SK-N-SH (cell line): ENCODE results near the gene USO1. TPM values are rescaled to one million over a fixed set of nuclear protein-coding genes. Genes with fewer than 3 reads are reported as not detected.

Experiments
- CTCF ChIA-PET: fragments of 300-600, 350-600 bp; formaldehyde crosslinking; extraction: SDS; loops from one replicate; lab custom pipeline; 2021; lab: Yijun Ruan, JAX
- POLR2A ChIA-PET: fragments of 350-600 bp; sonication (Branson Sonifier 250); formaldehyde crosslinking; extraction: SDS; loops from one replicate; lab custom pipeline; 2020; ENCODE audit warnings: antibody characterized with exemption, inconsistent platforms; lab: Yijun Ruan, JAX
- DNase-seq: peaks from one replicate; pipeline ENCODE4 v3.0.0; 2012
- H2AFZ ChIP-seq: fragments of 200-600 bp; sonication (generic); 2 replicates; pipeline ENCODE4 v1.8.1; 2016; ENCODE audit warnings: antibody characterized with exemption, mild to moderate bottlenecking, low read depth
- H3F3A ChIP-seq: fragments of 200-600 bp; sonication (generic); replicated peaks from 2 replicates; pipeline ENCODE3; 2016; ENCODE audit warnings: antibody characterized with exemption, mild to moderate bottlenecking; ENCODE audit not compliant: insufficient read depth
- H3K27ac ChIP-seq, 2 experiments: fragments of 200-500 bp in 1 of 2; fragments of 200-600 bp in 1 of 2; sonication (Bioruptor generic) in 1 of 2; sonication (generic), shearing (Covaris generic) in 1 of 2; 2 replicates each; pipeline versions ENCODE4 v1.5.1 to v1.6.1; 2014 to 2016; ENCODE audit warnings: low read depth in 2 of 2, inconsistent platforms in 1 of 2, low read length in 1 of 2, mild to moderate bottlenecking in 1 of 2, mixed read lengths in 1 of 2
- H3K27me3 ChIP-seq: fragments of 200-600 bp; sonication (generic), shearing (Covaris generic); 2 replicates; pipeline ENCODE4 v1.6.1; 2016; ENCODE audit warnings: mixed run types; ENCODE audit not compliant: insufficient read depth
- H3K36me3 ChIP-seq, 2 experiments: fragments of 200-500 bp in 1 of 2; fragments of 200-600 bp in 1 of 2; sonication (Bioruptor generic) in 1 of 2; sonication (generic) in 1 of 2; replicated peaks in 1 of 2; 2 replicates each; pipeline versions ENCODE3 to v1.5.1; 2014 to 2016; ENCODE audit warnings: low read length in 1 of 2, mild to moderate bottlenecking in 1 of 2; ENCODE audit not compliant: insufficient read depth in 2 of 2, control insufficient read depth in 1 of 2
- H3K4me1 ChIP-seq, 2 experiments: fragments of 200-500 bp in 1 of 2; fragments of 200-600 bp in 1 of 2; sonication (Bioruptor generic) in 1 of 2; sonication (generic), shearing (Covaris generic) in 1 of 2; 2 replicates each; pipeline versions ENCODE4 v1.5.1 to v1.6.1; 2014 to 2016; ENCODE audit warnings: low read depth in 1 of 2, low read length in 1 of 2, mixed run types in 1 of 2; ENCODE audit not compliant: insufficient read depth in 2 of 2, control insufficient read depth in 1 of 2
- H3K4me2 ChIP-seq: fragments of 200-600 bp; sonication (generic), shearing (Covaris generic); 2 replicates; pipeline ENCODE4 v1.6.1; 2017; ENCODE audit warnings: mixed run types
- H3K4me3 ChIP-seq, 2 experiments: fragments of 200-500 bp in 1 of 2; fragments of 200-600 bp in 1 of 2; sonication (Bioruptor generic) in 1 of 2; sonication (generic), shearing (Covaris generic) in 1 of 2; 2 replicates each; pipeline versions ENCODE4 v1.5.1 to v1.8.1; 2014 to 2016; ENCODE audit warnings: low read depth in 2 of 2, inconsistent platforms in 1 of 2, low read length in 1 of 2, mild to moderate bottlenecking in 1 of 2, mixed read lengths in 1 of 2, moderate library complexity in 1 of 2
- H3K79me2 ChIP-seq: fragments of 200-600 bp; sonication (generic); 2 replicates; pipeline ENCODE4 v1.8.1; 2017; ENCODE audit warnings: mild to moderate bottlenecking; ENCODE audit not compliant: insufficient read depth
- H3K9ac ChIP-seq: fragments of 200-600 bp; sonication (generic); 2 replicates; pipeline ENCODE4 v1.6.1; 2017; ENCODE audit warnings: mixed run types
- H3K9me2 ChIP-seq: fragments of 200-600 bp; sonication (generic); 2 replicates; pipeline ENCODE4 v1.6.1; 2017; ENCODE audit warnings: mixed run types
- H3K9me3 ChIP-seq: fragments of 200-600 bp; sonication (generic); 2 replicates; pipeline ENCODE4 v1.6.1; 2017; ENCODE audit warnings: mixed run types, mild to moderate bottlenecking, moderate library complexity
- H4K20me1 ChIP-seq: fragments of 200-600 bp; sonication (generic); 2 replicates; pipeline ENCODE4 v1.6.1; 2017; ENCODE audit warnings: mild to moderate bottlenecking, mixed run types; ENCODE audit not compliant: insufficient read depth
- CHD2 ChIP-seq: fragments of 150-350 bp; IDR thresholded peaks from 2 replicates; pipeline ENCODE4 v1.6.1; 2018; ENCODE audit warnings: low read length; ENCODE audit not compliant: partially characterized antibody
- ELF1 ChIP-seq: IDR thresholded peaks from 2 replicates; pipeline ENCODE4 v1.4.0; 2012
- FOXJ3 ChIP-seq: sonication (generic); formaldehyde crosslinking; IDR thresholded peaks from 2 replicates; pipeline ENCODE4 v1.5.1; 2020; ENCODE audit warnings: mild to moderate bottlenecking, missing genetic modification reagents
- MEF2A ChIP-seq: IDR thresholded peaks from 2 replicates; pipeline ENCODE4 v1.4.0; 2012; ENCODE audit warnings: low read depth, borderline replicate concordance
- MXI1 ChIP-seq: IDR thresholded peaks from 2 replicates; pipeline ENCODE4 v1.6.1; 2012; ENCODE audit warnings: mild to moderate bottlenecking, low read depth, low read length, improper control_type of control experiment
- PBX3 ChIP-seq: IDR thresholded peaks from 2 replicates; pipeline ENCODE4; 2012
- RFX5 ChIP-seq: IDR thresholded peaks from 2 replicates; pipeline ENCODE4 v1.6.1; 2012; ENCODE audit warnings: mild to moderate bottlenecking, improper control_type of control experiment, low read length
- TAF1 ChIP-seq: IDR thresholded peaks from 2 replicates; pipeline ENCODE4 v1.6.1; 2012; ENCODE audit warnings: low read depth, mild to moderate bottlenecking, low read length, moderate library complexity, borderline replicate concordance
- TCF12 ChIP-seq: IDR thresholded peaks from 2 replicates; pipeline ENCODE4 v1.4.0; 2012
- WGBS: methylation state at CpG from one replicate; pipeline ENCODE4 v1.1.6; 2017; ENCODE audit warnings: low lambda C conversion rate; 5-methylcytosine and 5-hydroxymethylcytosine counted together
- polyA plus RNA-seq, 3 experiments: library from polyadenylated mRNA; depleted of rRNA; stranded (reverse); fragments of >200 nt; gene quantifications; 2 replicates each; pipeline ENCODE4 v1.2.3, GENCODE V29; 2012
- TF ChIP-seq, protein P1 (sequence below): IDR thresholded peaks from 2 replicates; pipeline ENCODE4 v1.6.1; 2012; ENCODE audit warnings: mild to moderate bottlenecking, low read depth, low read length, moderate library complexity
- TF ChIP-seq, protein P2 (sequence below): IDR thresholded peaks from 2 replicates; pipeline ENCODE4 v1.4.0; 2012; ENCODE audit warnings: low read depth

USO1 gene
- polyA plus RNA-seq, 1 of the 3 experiments (the other 2 are of a cell fraction), result 25.6 TPM

- Histone ChIP-seq H3K36me3 (peaks cover 0 to 7% of the 10 kb centered on the region in 2 experiments), H3K4me1 (no peaks in the 10 kb centered on the region), H3K4me2 (no peak overlapping the region), H3K27ac (no peak overlapping the region), H3K4me3 (no peak overlapping the region), H3K9me3 (no peaks in the 10 kb centered on the region), H3K9me2 (no peaks in the 10 kb centered on the region), H3K27me3 (no peaks in the 10 kb centered on the region), H3K79me2 (no peaks in the 10 kb centered on the region), H3K9ac (no peak overlapping the region), H4K20me1 (no peaks in the 10 kb centered on the region), H3F3A (peaks cover 11% of the 10 kb centered on the region), H2AFZ (no peak overlapping the region)
- DNase-seq, result no peak
- TF ChIP-seq PBX3 (no peak), ELF1 (no peak), FOXJ3 (CRISPR knock-in tag) (no peak), TCF12 (no peak), MEF2A (no peak)
- TF ChIP-seq, protein P1, sequence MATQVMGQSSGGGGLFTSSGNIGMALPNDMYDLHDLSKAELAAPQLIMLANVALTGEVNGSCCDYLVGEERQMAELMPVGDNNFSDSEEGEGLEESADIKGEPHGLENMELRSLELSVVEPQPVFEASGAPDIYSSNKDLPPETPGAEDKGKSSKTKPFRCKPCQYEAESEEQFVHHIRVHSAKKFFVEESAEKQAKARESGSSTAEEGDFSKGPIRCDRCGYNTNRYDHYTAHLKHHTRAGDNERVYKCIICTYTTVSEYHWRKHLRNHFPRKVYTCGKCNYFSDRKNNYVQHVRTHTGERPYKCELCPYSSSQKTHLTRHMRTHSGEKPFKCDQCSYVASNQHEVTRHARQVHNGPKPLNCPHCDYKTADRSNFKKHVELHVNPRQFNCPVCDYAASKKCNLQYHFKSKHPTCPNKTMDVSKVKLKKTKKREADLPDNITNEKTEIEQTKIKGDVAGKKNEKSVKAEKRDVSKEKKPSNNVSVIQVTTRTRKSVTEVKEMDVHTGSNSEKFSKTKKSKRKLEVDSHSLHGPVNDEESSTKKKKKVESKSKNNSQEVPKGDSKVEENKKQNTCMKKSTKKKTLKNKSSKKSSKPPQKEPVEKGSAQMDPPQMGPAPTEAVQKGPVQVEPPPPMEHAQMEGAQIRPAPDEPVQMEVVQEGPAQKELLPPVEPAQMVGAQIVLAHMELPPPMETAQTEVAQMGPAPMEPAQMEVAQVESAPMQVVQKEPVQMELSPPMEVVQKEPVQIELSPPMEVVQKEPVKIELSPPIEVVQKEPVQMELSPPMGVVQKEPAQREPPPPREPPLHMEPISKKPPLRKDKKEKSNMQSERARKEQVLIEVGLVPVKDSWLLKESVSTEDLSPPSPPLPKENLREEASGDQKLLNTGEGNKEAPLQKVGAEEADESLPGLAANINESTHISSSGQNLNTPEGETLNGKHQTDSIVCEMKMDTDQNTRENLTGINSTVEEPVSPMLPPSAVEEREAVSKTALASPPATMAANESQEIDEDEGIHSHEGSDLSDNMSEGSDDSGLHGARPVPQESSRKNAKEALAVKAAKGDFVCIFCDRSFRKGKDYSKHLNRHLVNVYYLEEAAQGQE, result no peak
- TF ChIP-seq, protein P2, sequence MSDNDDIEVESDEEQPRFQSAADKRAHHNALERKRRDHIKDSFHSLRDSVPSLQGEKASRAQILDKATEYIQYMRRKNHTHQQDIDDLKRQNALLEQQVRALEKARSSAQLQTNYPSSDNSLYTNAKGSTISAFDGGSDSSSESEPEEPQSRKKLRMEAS, result no peak
- CTCF ChIA-PET, result interaction anchor here (1.5 kb wide), 1 partner anchor 21 kb away, joined by 3 read pairs; no protein-coding TSS in a partner anchor
- WGBS, result 92% methylated on average over 3 of the region's 3 CpGs
- POLR2A ChIA-PET, result no interaction called here
These were observed 96.8 kb downstream of the USO1 start for GRCh38 chr4:75821216-75821615.

- Histone ChIP-seq H2AFZ (no peak overlapping the region), H3K9me2 (no peaks in the 10 kb centered on the region), H3K9me3 (no peaks in the 10 kb centered on the region), H3K36me3 (no peaks in the 10 kb centered on the region), H4K20me1 (no peaks in the 10 kb centered on the region), H3F3A (peaks cover 11% of the 10 kb centered on the region), H3K4me3 (no peak overlapping the region), H3K27ac (no peak overlapping the region), H3K79me2 (no peaks in the 10 kb centered on the region), H3K4me2 (no peak overlapping the region), H3K4me1 (no peaks in the 10 kb centered on the region), H3K27me3 (no peaks in the 10 kb centered on the region), H3K9ac (no peak overlapping the region)
- ChIA-PET CTCF (interaction anchor here (1.5 kb wide), 1 partner anchor 22 kb away, joined by 3 read pairs; no protein-coding TSS in a partner anchor), POLR2A (no interaction called here)
- WGBS, result 85% methylated on average over 5 of the region's 5 CpGs
- no peak for DNase-seq
- TF ChIP-seq TAF1, result no peak
- TF ChIP-seq CHD2, result no peak
- TF ChIP-seq RFX5, result no peak
- no peak for TF ChIP-seq MXI1
- TF ChIP-seq TCF12, result no peak
- no peak for TF ChIP-seq MEF2A
- TF ChIP-seq ELF1, result no peak
These were observed 97.6 kb downstream of the USO1 start for GRCh38 chr4:75821966-75822365.
